Activated CD4-positive, alpha-beta T cell treated with anti-CD3 and anti-CD28 coated beads, Interleukin-2, Interleukin-6, amounts not matched to agents 100 ng/mL and 50 ng/mL, durations not matched to agents 16 hours and 8 hours (primary cell): ENCODE measurements around the gene TF.

Experiments
- DNase-seq: peaks from one replicate; pipeline ENCODE4 v3.0.0-alpha.2; 2020

The TF gene

DNA sequence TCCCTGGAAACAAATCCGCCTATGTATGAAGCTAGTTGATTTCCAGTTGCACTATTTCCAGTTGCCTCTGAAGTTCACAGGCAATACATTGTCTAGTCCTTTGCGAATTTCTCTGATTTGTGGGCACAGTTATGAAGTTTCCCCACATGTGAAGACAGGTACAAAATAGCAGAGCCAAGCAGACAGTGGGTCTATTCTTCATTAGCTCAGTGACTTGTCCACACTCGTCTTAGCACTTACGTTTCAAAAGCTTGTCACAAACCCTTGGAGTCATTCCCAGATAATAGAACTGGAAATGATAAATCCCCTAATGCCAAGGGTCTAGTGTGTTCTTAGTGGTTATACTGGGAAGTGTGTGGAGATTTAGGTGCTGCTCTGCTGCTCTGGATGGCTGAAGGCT is 73.9 kb downstream of the TF start:
- DNase-seq = no peak

DNA sequence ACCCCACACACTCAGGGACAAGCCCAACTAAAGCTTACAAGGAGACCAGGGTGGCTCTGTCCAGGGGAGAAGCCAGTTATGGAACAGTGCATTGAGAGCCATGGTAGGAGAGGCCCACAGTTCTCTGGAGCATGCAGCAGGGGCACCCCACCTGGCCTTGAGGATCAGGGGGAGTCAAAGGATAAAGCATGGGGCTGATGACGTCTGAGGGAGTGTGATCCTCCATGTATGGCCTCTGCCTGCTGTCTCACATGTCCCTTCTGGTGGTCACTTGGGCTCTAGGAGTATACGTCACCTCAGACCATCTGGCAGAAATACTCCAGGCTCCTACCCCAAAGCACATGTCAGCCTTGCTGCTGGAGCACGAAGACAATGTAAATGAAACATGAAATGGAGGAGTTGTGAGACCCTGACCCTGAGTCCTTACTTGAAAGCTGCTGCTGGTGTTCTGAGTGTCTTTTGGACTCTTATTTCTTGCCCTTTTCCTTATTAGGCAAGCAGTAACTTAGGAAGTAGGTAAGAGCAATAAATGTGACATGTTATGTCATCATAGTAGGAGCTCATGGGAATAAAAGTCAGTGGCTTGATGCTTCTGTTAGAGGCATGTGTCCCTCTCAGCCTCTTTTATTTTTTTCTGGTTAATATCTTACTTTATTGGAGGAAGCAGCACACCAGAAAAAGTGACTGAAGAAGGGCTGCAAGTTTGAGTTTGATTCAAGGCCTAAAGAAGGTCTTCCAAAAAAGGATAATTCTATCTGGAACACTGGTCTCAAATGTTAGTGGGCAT is 74.9 kb downstream of the TF start:
- no peak for DNase-seq

DNA sequence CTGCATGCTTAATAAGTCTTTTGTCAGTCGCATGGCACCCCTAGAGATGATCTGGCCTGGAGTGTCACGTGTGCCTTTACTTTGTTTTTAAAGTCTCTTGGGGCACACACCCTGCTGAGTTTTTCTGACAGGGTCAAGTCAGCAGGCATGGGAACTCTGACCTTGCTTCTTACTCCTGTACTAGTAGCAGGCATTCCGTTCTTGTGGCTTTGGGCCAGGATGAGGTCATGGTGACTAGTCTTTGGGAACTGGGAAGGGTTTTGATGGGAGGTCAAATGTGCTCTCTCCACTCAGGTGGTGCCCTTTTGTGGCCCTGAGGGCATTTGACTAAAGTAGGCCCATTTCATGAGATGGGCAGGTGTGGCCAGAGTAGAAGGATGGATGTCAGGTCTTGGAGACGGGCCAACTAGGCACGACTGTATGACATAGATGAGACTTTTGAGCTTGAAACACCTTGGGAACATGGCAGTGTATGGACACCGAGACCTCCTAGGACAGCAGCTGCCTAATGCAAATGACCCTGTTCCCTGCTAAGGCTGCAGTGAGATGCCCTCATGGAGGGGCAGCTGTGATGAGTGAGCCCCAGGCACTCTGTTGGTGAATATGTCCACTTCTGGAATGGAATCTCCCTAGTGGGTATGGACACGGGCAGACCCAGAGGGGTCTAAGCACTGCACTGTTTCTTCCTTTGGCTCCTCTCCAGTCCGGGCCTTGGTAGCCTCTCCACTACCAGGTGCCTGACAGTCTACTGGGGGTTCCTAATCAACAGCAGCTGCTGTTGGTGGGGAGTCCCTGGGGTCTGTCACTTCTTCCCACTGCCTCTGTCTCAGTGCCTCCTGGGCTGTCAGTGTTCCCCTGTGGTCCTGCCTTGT is 75.8 kb downstream of the TF start:
- DNase-seq = no peak

DNA sequence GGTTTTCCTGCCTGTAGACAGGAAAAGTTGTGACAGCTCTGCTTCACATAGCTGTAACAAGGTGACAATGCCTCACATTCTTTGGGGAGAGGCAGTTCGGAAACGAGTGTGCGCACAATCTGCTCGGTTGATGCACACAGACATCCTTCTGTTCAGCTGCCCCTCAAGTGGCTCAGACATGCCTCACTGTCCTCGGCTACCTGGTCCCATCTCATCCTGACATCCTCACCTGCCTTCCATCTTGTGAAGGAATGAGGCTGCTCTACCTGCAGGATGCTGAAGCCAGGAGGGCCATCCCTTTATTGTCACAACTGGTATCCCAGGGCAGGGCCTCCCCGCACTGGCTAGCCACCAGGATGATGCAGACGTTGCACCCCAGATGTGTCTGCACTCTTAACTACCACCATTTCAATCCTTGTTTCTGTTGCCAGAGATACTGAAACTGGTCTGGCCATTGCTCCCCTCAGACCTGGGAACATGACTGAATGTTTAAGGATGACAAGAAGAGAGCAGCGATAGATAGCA is 78.8 kb downstream of the TF start:
- no peak for DNase-seq

DNA sequence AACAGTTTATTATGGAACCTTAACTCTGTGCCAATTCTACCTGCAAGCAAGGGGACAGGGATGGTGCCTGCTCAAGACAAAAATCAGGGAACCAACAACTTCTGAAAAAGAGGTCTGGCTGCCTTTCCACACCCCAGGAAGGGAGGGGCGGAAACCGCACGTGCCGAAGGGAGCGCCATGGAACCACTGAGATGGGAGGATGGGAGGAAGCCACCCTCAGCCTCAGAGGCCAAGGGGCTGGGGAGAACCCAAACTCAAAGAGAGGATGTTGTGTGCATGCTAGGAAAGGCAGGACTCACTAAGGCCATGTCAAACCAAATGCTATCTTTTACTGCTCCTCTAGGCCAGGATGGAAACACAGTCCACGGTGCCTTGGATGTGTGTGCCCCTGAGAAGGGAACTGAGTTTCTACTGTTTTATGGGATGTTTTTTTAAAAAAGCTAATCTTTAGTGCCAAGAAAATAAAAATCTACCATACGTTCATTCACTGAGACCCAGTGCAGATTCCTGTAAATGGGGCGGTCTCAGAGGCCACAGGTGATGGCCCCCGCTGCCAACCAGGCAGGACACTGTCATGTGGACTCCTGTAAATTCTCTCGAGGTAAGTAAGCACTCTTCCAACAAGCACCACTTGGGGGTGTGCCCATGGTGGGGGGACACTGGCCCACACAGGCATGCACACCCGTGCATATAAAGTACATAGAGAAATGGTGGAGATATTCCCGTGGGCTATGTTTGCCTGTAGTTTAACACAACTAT is 80.0 kb downstream of the TF start:
- DNase-seq = no peak

DNA sequence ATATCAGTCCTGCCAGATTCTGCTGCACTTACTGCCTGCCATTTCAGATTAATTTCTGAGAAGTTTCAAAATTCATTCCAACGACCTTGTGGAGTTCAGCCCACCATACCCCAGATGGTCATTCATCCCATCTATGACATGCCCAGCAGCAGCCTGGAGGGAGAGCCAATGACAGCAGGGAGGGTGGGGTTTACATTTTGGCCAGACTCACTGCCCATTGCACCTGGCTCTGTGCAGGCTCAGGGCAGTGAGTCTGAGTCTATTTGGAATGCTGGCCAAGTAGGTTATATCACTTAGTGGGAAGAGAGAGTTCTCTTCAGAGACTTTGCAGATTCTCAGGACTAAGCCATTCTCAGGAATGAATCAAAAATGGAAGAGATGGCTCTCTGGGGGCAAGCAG is 80.9 kb downstream of the TF start:
- DNase-seq = no peak

DNA sequence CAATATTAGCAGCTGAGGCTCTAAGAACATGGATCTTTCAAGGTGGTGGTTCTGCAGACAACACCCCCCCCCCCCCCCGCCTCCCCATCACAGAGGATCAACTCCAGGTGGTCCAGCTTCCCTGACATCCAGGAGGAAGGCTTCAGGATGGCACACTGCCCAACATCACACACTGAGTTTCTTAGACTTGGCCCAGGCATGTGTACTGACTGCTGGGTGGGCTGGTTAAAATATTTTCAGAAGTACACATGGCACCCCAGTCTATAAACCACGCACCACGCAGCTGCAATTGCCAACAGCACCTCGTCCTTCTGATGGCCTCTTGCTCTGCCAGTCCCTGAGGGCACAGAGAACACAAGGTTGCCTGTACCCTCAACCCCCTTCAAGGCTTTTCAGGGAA is 81.5 kb downstream of the TF start:
- no peak for DNase-seq

DNA sequence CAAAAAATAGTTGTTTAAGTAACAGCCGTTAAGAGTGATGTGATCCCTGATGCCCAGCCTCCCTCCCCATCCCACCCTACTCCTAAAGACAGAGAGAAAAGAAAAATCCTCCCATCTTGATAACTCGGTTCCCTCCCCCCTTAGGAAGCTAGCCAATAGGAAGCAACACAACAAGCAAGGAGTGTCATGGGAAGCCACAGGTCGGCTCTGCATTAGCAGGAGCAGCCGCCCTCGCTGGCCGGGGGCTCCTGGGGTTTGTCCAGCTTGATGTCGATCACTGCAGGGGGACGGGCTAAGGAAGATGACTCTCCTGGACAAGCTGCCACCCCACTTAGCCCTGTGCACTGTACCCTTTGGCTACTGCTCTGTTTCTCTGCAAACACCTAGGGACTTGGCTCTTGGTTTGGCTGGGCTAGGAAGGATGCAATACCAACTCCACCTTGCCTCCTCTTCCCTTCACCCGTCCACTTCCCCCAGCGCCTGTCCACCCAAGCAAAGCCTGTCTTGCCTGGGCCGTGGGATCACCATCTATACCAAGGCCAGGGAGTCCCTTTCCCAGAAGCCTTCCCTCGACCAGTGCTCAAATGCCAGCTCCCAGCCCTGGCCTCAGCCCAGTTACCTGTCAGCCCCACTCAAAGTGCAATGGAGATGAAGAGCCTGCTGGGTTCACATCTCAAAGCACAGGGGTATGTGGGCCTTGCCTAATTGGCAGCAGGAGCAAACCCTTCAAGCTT is 82.5 kb downstream of the TF start:
- DNase-seq = no peak

DNA sequence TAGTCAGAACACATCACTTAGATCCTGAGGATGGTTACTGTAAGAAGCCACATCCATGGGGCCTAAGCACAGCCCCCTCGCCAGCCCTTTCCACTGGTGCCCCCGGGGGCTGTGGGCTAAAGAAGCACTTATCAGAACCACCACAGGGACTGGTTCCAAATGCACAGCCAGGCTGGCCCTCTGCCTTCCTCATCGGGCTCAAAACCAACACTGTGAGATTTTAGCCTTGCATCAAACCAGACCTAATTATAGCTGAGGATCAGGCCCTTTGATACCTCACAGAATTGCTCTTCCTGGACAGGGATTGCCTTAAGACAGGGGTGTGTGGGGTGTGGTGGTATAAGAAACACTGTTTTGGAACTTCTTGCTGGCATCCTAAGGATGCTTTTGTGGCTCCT is 83.1 kb downstream of the TF start:
- DNase-seq = no peak

DNA sequence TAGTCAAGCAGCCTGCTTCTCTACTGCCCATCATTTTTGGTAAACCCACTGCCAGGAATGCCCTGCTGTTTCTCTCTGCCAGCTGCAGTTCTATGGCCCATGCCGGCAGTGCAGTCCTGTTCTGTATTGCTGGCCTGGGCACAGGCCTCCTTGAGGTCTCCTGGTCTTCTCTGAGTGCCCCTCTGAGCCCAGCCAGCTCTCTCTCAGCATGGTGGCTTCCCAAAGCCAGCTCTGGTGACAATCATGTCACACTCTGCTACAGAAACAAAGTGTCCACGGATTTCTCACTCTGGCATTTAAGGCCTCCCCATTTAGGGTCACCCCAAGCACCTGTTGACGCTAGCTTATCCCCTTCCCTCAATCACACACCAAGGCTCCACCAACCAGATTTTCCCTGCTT is 83.9 kb downstream of the TF start:
- DNase-seq = no peak

DNA sequence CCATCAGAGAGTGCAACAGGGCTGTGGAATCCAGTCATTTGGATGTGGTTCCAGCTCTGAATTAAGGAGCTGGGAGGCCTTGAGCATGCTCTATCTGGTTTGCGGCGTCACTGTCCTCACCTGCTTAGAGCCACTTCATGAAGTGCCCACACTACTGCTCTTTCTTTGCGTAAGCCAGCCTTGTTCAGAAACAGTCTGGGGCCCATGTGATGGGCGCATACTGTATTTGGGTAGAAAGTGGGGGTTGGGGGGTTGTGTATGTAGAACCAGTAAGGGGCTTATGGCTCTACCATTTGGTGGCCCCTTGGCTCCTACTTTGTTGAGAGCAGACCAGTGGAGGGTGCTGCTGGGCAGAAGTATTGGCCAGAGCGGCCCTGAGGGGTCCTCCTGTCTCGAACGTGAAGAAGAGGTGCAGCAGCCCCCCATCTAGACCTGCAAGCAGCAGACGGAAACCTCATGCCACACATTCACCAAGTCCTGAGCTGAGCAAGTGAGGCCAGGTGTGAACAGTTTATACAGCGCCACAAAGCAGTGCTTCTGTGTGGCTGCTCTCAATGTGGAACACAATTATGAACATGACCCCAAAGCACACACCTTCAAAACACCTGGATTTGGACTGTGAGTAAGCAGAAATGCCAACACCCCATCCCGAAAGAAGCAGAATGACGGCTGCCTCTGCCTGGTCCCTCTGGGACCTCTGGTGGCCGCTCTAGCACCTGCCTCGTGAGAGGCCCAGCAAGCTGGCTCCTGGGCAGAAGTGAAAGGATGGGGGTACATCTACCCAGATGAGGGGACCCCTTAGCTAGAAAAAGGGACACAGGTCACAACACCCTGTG is 86.0 kb downstream of the TF start:
- no peak for DNase-seq

DNA sequence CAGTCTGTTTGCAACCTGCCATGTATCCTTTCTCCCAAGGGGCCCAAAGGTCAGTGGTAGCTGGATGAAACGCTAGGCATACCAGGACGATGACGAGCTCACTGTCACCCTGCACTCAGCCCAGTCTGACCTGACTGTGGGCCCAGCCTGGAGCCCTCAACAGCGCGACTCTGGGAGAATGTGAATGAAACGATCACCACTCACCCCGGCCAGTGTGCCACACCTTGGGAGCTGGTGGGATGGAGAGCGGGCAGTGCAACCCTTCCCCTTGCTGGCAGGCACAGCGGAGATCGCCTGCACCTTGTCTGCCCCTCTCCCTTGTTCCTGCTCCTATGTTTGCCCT is 86.6 kb downstream of the TF start:
- no peak for DNase-seq

DNA sequence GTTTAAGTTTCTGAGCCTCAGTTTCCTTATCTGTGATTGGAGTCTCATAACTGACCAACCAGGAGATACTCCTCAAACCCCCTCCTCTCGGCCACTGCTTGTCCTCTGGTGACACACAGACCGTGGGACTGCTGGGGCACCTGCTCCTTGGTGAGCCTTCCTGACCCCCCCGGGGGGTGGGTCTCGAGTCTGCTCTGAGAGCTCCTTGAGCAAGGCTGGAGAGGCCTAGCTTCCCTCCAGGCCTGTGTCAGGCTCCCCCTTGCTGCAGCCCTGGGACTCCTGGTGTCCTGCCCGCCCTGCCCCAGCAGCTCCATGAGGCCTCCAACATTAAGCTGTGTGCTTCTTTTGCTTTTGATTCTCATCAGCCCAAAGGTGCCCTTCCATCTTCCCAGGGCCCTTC is 87.1 kb downstream of the TF start:
- DNase-seq = no peak

DNA sequence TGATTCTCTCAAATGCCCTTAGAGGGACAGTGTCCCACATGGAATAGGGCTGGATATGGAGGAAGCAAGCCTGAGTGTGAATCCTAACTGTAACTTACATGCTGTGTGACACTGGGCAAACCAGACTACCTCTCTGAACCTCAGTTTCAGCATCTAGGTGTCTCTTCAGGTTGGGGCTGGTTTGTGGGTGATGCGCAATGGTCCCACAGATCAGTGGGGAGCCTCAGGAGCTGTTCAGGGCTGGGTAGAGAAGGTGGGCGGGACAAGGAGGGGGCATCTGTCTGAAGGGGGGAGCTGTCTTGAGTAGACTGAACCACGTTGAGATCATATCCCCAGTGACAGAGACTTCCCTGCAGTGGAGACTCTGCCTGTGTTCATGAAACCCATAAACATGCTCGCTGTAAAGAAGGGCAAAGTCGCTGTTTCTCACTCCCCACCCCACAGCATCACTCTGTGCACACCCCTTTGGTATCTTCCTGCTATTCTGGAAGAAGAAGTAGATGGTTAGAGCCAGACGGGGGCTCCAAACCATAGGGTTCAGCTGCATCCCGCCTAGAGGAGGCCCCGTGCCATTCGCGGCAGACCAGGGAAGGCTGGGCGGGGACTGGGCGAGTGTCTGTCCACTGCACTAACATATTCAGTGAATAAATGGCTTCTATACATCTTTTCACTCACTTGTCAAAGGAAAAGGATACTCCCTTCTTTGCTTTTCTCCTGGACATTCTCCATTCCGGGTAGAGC is 87.9 kb downstream of the TF start:
- DNase-seq = no peak

DNA sequence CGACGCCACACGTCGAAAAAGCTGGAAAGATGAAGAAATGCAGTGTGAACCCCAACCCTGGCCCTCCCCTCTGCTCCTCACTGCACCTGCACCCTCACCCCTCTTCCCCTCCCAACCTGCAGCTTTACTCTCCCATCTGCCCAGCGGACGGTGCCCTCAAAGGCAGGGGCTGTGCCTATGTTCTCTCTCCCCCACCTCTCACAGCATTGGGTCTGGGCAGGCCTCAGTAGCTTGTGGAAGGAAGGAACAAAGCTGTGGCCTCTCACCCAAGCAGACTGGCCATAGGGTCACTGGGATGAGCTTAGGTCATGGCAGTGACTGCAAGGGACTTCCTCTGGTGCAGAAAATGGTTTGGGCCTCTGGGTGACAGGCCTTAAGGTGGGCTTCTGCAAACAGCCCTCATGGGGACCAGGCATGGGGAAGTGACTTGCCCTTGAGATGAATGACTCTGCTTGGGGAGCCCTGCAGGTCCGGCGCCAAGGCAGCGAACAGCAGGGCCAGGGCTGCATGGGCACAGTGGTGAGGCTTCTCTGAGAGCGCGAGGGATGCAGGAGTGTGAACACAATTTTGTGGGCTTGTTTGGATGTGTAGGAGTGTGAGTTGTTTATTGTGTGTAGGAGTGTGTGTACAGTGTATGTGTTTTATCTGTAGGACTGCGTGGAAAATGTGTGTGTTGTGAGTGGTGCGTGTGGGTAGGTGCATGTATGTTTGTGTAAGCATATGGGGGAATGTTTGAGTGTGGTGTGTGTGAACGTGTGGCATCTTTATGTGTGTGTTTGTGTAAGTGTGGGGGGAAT is 88.6 kb downstream of the TF start:
- no peak for DNase-seq

DNA sequence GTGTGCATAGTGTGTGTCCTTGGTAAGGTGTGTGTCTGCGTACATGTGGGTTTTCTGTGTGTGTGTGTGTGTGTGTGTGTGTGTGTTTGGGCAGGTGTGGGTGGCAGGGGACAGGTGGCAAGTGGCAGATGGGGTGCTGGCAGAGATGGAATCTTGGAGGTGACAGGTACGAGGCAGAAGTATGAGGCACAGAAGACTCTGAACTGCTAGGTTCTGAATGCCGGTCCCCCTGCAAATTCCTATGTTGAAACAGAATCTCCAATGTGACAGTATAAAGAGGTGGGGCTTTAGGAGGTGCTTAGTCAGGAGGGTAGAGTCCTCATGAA is 89.2 kb downstream of the TF start:
- DNase-seq = no peak

DNA sequence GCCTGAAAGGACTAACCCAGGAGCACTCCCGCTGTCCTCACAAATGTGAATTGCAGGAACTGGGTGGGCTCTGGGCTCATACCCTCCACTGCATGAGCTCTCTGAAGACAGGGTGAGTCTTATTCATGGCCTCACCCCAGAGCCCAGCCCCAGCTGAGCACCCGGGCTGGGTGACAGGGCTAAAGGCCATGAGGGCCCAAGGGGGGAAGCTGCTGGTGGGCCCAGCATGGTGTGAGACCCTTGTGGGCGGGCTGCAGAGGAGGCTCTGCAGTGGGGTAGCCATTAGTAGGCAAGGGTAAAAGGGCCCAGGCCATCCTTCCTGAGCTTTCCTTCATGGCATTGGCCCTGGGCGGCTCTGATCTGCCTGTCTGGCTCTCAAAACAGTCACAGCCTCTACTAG is 89.8 kb downstream of the TF start:
- no peak for DNase-seq

DNA sequence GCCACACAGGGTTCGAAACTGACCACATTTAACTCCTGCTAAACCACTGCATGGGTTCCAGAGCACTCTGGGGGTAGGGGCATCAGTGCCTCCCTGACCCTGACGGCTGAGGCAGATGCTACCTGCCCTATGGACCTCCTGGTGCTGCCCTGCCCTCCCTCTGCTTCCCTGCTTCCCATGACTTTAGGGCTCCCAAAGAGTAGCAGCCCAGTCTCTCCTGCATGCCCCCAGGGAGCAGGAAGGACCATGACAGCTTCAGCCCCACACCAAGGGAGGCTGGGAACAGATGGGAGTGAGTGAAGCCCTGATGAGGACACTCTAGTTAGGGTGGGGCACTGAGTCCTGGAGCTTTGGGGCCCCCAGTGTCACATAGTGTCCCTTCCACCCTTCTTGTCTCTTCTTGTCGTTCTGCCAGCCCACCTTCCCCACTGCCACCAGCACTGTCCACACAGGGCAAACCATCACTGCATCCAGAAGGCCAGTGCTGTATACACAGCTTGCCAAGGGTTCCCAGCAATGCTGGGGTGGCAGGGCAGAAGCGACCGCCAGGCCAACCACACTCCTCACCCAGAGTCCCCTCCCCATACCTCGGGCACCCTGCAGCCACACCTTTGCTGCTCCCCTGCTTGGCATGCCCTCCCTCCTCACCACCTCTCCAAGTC is 90.4 kb downstream of the TF start:
- no peak for DNase-seq

DNA sequence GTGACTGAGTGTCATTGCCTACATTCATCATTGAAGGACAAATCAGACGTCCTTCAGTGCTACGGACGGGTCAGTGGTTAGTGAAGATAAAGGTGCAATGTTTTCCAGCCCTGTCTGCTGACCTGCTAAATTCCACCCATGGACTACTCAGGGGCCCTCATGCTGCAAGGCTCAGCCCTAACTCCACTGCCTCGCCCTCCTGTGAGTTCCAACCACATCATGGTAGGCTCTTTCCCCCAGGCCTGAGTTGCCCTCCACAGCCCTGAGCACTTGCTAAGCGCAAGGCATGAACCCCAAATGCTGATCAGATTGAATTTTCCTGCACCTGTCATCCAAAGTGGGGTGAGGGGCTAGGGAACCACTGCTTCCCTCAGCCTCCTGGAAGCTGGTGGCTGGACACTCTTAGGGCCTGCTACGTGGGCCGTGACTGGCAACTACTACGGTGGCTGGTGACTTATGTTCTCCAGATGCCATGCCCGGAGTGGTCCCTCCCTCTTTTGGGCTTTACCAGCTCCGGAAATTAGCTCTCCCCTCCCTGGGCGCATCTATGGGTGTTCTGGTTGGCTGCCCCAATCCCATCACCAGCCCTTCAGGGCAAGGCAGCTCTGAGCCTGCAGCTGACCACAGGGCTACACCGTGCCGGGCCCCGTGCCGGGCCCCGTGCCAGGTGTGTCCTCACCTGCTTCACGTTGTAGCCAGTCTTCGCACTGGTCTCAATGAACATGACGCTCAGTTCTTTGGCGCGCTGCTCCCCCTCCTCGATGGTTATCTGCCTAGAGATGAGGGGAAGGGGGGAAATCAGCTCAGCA is 91.5 kb downstream of the TF start:
- DNase-seq = no peak
